GM23248 (cell line): ENCODE data around the gene NFX1. TPM values are rescaled to one million over a fixed set of nuclear protein-coding genes. Genes with fewer than 3 reads are reported as not detected.
A peak's percentile ranks its signal among the peaks of the same experiment; 100 is the strongest.

Source experiments
- DNase-seq: peaks from one replicate; pipeline ENCODE4 v3.0.0-alpha.2; 2015
- H2AFZ ChIP-seq: fragments of 200-600 bp; sonication (generic); 2 replicates; pipeline ENCODE4 v1.6.1; 2016; ENCODE audit warnings: antibody characterized with exemption
- H3F3A ChIP-seq: fragments of 200-600 bp; sonication (generic); 2 replicates; pipeline ENCODE4 v1.6.1; 2016; ENCODE audit warnings: mild to moderate bottlenecking, antibody characterized with exemption, mixed run types; ENCODE audit not compliant: insufficient read depth
- H3K27ac ChIP-seq: fragments of 200-600 bp; sonication (generic); 2 replicates; pipeline ENCODE4 v1.5.1; 2016; ENCODE audit warnings: mild to moderate bottlenecking
- H3K27me3 ChIP-seq: fragments of 200-600 bp; sonication (generic); replicated peaks from 2 replicates; pipeline ENCODE4 v1.6.1; 2016; ENCODE audit warnings: mild to moderate bottlenecking; ENCODE audit not compliant: insufficient read depth
- H3K36me3 ChIP-seq: fragments of 200-600 bp; sonication (generic); 2 replicates; pipeline ENCODE4 v1.6.1; 2016; ENCODE audit warnings: low read depth, mild to moderate bottlenecking
- H3K4me1 ChIP-seq: fragments of 200-600 bp; sonication (generic); 2 replicates; pipeline ENCODE4 v1.6.1; 2016; ENCODE audit warnings: mild to moderate bottlenecking; ENCODE audit not compliant: insufficient read depth
- H3K4me2 ChIP-seq: fragments of 200-600 bp; sonication (generic); one replicate; pipeline ENCODE4 v1.6.1; 2016; ENCODE audit warnings: mild to moderate bottlenecking; ENCODE audit not compliant: unreplicated experiment
- H3K4me3 ChIP-seq: fragments of 200-600 bp; sonication (generic); 2 replicates; pipeline ENCODE4 v1.5.1; 2016; ENCODE audit warnings: mild to moderate bottlenecking
- H3K79me2 ChIP-seq: fragments of 200-600 bp; sonication (generic); 2 replicates; pipeline ENCODE4 v1.6.1; 2016; ENCODE audit warnings: mild to moderate bottlenecking; ENCODE audit not compliant: insufficient read depth
- H3K9ac ChIP-seq: fragments of 200-600 bp; sonication (generic); 2 replicates; pipeline ENCODE4 v1.6.1; 2016; ENCODE audit warnings: mild to moderate bottlenecking
- H3K9me2 ChIP-seq: fragments of 200-600 bp; sonication (generic); 2 replicates; pipeline ENCODE4 v1.6.1; 2016; ENCODE audit warnings: mixed run types, mild to moderate bottlenecking, moderate library complexity; ENCODE audit not compliant: insufficient read depth
- H3K9me3 ChIP-seq: fragments of 200-600 bp; sonication (generic); one replicate; pipeline ENCODE4 v1.6.1; 2017; ENCODE audit warnings: low read depth
- H4K20me1 ChIP-seq: fragments of 200-600 bp; sonication (generic); 2 replicates; pipeline ENCODE4 v1.6.0; 2016; ENCODE audit not compliant: insufficient read depth
- EZH2 ChIP-seq: fragments of 200-600 bp; sonication (generic); IDR thresholded peaks from 2 replicates; pipeline ENCODE4 v1.6.1; 2018; ENCODE audit warnings: antibody characterized with exemption, mild to moderate bottlenecking; ENCODE audit not compliant: insufficient read depth, poor library complexity, severe bottlenecking
- EZH2phosphoT487 ChIP-seq: fragments of 200-600 bp; sonication (generic); IDR thresholded peaks from 2 replicates; pipeline ENCODE4 v1.6.1; 2018; ENCODE audit warnings: antibody characterized with exemption, moderate library complexity, mild to moderate bottlenecking, low read depth; ENCODE audit not compliant: insufficient read depth
- WGBS, 2 experiments: methylation state at CpG; one replicate each; pipeline ENCODE4 v1.1.6; 2015 to 2017; ENCODE audit warnings: low lambda C conversion rate in 2 of 2, low coverage in 1 of 2; ENCODE audit errors: missing lambda C conversion rate in 2 of 2; 5-methylcytosine and 5-hydroxymethylcytosine counted together
- in situ Hi-C: fragments of 300-500 bp; cut with MboI; formaldehyde crosslinking; loops from 2 replicates; pipeline ENCODE4 v1.15.0; 2020
- polyA plus RNA-seq: library from polyadenylated mRNA; unstranded; fragments of >200 nt; fragmentation: Nextera tagmentation; extraction: Ambion mirVana; gene quantifications from 2 replicates; pipeline ENCODE4 v1.2.1, GENCODE V29; 2016
- total RNA-seq: library from RNA; depleted of rRNA; stranded (reverse); fragments of >200 nt; shearing (Covaris generic); gene quantifications from 2 replicates; pipeline ENCODE4 v1.2.3, GENCODE V29; 2014

Gene NFX1
- total and polyA plus RNA-seq, 2 experiments from 2014 or later = 23.8 to 28.1 TPM

DNA sequence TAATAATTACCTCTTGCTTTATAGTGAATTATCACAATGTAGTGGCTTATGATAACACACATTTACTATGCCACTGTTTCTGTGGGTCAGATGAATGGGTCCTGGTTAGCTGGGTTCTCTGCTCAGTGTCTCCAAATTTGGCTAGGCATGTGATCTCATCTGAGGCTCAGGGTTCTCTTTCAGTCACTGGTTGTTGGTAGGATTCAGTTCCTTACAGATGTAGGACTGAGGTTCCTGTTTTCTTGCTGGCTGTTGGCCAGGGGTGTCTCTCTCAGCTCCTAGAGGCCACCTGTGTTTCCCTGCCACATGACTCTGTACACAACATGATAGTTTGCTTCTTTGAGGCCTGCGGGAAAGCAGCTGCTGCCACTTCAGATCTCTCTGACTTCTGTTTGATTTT, 7.1 kb downstream of the NFX1 start:
- Histone ChIP-seq H3K79me2 (peaks cover 100% of the 10 kb centered on the region), H4K20me1 (no peaks in the 10 kb centered on the region), H3K4me3 (no peak overlapping the region), H3K4me1 (0 out of 2 replicates have a peak, but pooled peaks cover 11% of the 10 kb centered on the region), H3K4me2 (peak overlapping the region; percentile 15), H3F3A (peaks cover 6% of the 10 kb centered on the region; the same call in 1 of the 2 replicates), H3K9me2 (no peaks in the 10 kb centered on the region), H2AFZ (no peak overlapping the region), H3K9me3 (no peaks in the 10 kb centered on the region), H3K27me3 (no peaks in the 10 kb centered on the region), H3K27ac (no peak overlapping the region), H3K36me3 (peaks cover 56% of the 10 kb centered on the region), H3K9ac (no peak overlapping the region)
- no peak for TF ChIP-seq EZH2
- TF ChIP-seq EZH2phosphoT487 = no peak
- DNase-seq = no peak
- in situ Hi-C loops = no loop called here
- WGBS, 2 experiments = 88 to 100% methylated on average over 1 of the region's 1 CpG

DNA sequence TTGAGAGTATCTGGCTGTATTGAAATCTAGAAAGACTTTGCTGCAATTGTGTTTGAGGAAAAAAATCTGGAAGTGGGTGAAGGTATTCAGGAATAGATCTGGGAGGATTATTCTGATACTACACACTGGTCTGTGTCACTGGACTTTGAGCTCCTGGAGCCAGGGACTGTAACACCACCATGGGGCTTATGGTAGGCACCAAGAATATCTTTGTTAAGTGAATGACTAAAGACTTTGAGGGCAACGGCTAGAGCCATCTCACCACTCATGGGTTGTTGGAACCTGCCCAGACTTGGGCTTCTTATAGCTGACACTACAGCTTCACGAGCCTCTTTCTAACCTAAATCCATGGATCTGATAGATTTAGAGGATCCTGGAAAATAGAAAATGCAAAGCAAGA, 10.2 kb downstream of the NFX1 start:
- 84 to 86% methylated on average over 2 of the region's 2 CpGs for WGBS, 2 experiments
- H3K36me3 ChIP-seq = peaks cover 81% of the 10 kb centered on the region
- peaks cover 100% of the 10 kb centered on the region for H3K79me2 ChIP-seq

DNA sequence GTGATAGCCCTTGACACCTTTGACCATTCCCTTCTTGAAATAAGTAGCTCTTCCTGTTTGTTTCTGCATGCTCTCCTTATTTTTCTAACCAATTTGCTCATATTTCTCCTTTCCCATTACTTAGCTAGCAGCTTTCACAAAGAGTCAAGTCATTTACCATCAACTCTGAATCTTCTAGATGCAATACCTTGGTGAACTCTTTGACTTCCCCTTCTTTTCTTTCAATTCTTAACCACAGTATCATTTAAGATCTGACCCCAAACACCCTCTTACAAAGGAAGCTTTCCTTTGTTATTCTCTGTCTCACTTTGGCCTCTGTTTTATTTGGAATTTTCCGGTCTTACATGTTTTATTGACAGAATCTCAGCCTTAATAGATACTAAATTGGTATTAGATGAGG, 14.0 kb downstream of the NFX1 start:
- H3K4me1 ChIP-seq = no peaks in the 10 kb centered on the region
- DNase-seq = no peak
- no peak overlapping the region for H2AFZ ChIP-seq
- H3K36me3 ChIP-seq = peaks cover 80% of the 10 kb centered on the region
- H3K27ac ChIP-seq = no peak overlapping the region
- peaks cover 90% of the 10 kb centered on the region for H3K79me2 ChIP-seq
- H3F3A ChIP-seq = no peaks in the 10 kb centered on the region
- no peaks in the 10 kb centered on the region for H3K9me2 ChIP-seq
- no peaks in the 10 kb centered on the region for H4K20me1 ChIP-seq
- 96 to 100% methylated on average over 1 of the region's 1 CpG for WGBS, 2 experiments
- H3K9me3 ChIP-seq = no peaks in the 10 kb centered on the region
- no peaks in the 10 kb centered on the region for H3K27me3 ChIP-seq
- no peak overlapping the region for H3K9ac ChIP-seq
- TF ChIP-seq EZH2phosphoT487 (no peak), EZH2 (no peak)
- no peak overlapping the region for H3K4me3 ChIP-seq
- no peak overlapping the region for H3K4me2 ChIP-seq
- in situ Hi-C loops = no loop called here

More for the DNA sequence above, 10.2 kb downstream of the NFX1 start:
- H4K20me1 ChIP-seq = no peaks in the 10 kb centered on the region
- H3F3A ChIP-seq = peaks cover 6% of the 10 kb centered on the region; the same call in 1 of the 2 replicates
- no peak overlapping the region for H3K27ac ChIP-seq
- H3K4me2 ChIP-seq = no peak overlapping the region
- TF ChIP-seq EZH2 (no peak), EZH2phosphoT487 (no peak)
- H3K9me2 ChIP-seq = no peaks in the 10 kb centered on the region
- H3K27me3 ChIP-seq = no peaks in the 10 kb centered on the region
- H3K4me3 ChIP-seq = no peak overlapping the region
- H3K9me3 ChIP-seq = no peaks in the 10 kb centered on the region
- 0 out of 2 replicates have a peak, but pooled peaks cover 3% of the 10 kb centered on the region for H3K4me1 ChIP-seq
- in situ Hi-C loops = no loop called here
- H3K9ac ChIP-seq = no peak overlapping the region
- H2AFZ ChIP-seq = no peak overlapping the region
- DNase-seq = peak; percentile 3

DNA sequence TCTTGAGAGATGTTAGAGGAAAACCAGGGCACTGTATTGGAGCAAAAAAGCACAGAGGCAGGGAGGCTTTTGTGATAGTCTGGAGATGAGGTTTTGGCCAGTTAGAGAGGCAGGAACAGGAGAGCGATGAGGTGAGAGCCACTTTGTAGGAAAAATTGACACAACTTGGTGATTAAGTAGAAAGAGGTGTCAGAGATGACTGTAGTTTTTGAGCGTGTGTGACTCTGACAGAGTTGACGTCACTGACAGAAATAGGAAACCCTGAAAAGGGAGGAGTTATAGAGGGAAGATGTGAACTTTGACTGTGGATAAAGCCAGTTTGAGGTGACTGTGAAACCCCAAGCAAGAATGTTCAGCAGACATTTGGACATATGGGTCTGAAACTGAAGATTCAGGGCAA, 15.7 kb downstream of the NFX1 start:
- Histone ChIP-seq H3K79me2 (peaks cover 74% of the 10 kb centered on the region), H3K4me3 (no peak overlapping the region), H3K9me2 (no peaks in the 10 kb centered on the region), H3K27me3 (no peaks in the 10 kb centered on the region), H3K27ac (no peak overlapping the region), H3K36me3 (peaks cover 90% of the 10 kb centered on the region), H3F3A (no peaks in the 10 kb centered on the region), H3K9me3 (no peaks in the 10 kb centered on the region), H4K20me1 (no peaks in the 10 kb centered on the region), H3K4me1 (no peaks in the 10 kb centered on the region), H3K9ac (no peak overlapping the region), H2AFZ (no peak overlapping the region), H3K4me2 (no peak overlapping the region)
- 86 to 88% methylated on average over 3 of the region's 3 CpGs for WGBS, 2 experiments
- TF ChIP-seq EZH2phosphoT487 (no peak), EZH2 (no peak)
- in situ Hi-C loops = no loop called here
- no peak for DNase-seq

DNA sequence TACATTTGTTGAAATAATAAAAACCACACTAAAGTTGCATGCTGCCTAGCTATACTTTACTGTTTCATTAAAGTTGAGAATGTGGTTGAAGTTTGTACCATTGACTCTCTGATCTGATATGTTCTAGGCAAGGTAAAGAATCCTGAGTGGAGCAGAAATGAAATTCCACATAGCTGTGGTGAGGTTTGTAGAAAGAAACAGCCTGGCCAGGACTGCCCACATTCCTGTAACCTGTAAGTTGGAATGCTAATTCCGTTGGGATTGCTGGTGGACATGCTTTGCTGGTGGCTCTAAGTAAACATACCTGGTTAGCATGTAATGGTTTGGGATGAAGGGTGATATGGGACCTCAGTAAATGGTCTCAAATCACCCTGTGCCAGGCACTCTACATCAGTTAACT, 16.8 kb downstream of the NFX1 start:
- Histone ChIP-seq H3K36me3 (peaks cover 92% of the 10 kb centered on the region), H3K4me1 (no peaks in the 10 kb centered on the region), H3K27me3 (no peaks in the 10 kb centered on the region), H3K4me3 (no peak overlapping the region), H3K27ac (no peak overlapping the region), H3K9me2 (no peaks in the 10 kb centered on the region), H3K9me3 (no peaks in the 10 kb centered on the region), H2AFZ (no peak overlapping the region), H3F3A (no peaks in the 10 kb centered on the region), H3K4me2 (no peak overlapping the region), H3K79me2 (peaks cover 63% of the 10 kb centered on the region), H4K20me1 (no peaks in the 10 kb centered on the region), H3K9ac (no peak overlapping the region)
- 50 to 68% methylated on average over 1 of the region's 1 CpG for whole genome bisulfite sequencing, 2 experiments
- TF ChIP-seq EZH2phosphoT487 = no peak
- no peak for TF ChIP-seq EZH2
- no peak for DNase-seq
- in situ Hi-C loops = no loop called here
